Stimulated activated CD8-positive, alpha-beta memory T cell treated with anti-CD3 and anti-CD28 coated beads, Interleukin-12 subunit alpha, Interleukin-12 subunit beta, amount 100 ng/mL, for 4 hours (primary cell): Measurements from ENCODE around the gene AGAP1.
"Not testable (repeated sequence)": the region's sequence is repeated elsewhere in the genome, so short reads cannot be mapped to it uniquely, and the experiment has no call there.

ENCODE experiments used
- DNase-seq: peaks from one replicate; pipeline ENCODE4 v3.0.0-alpha.2; 2020; ENCODE audit warnings: low read depth

Gene AGAP1

GRCh38 chr2:235945608-235946140 lies 451.8 kb downstream of the AGAP1 start:
- no peak for DNase-seq

DNA sequence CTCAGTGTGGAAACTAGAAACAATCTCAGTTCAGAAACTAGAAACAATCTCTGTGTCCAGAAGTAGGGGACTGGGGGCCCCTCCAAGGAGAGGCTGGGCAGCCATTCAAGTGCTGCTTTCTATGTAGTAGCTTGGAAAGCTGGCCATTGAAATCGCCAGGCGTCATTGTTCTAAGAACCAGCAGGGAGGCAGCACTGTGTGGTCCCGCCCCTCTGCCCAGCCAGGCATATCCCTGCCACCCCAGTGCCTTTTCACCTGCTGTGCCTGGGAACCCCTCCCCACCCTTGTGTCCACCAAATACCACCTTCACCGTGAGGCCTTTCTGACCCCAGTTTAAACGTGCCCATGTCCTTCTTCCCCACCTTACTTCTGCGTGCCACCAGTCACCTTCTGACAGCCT lies 452.7 kb downstream of the AGAP1 start:
- no peak for DNase-seq

- DNase-seq: not testable (repeated sequence)
These were observed 453.2 kb downstream of the AGAP1 start for GRCh38 chr2:235947055-235947454.

GRCh38 chr2:235949567-235950472 lies 456.0 kb downstream of the AGAP1 start:
- no peak for DNase-seq

GRCh38 chr2:235950473-235950809 lies 456.6 kb downstream of the AGAP1 start:
- no peak for DNase-seq

DNA sequence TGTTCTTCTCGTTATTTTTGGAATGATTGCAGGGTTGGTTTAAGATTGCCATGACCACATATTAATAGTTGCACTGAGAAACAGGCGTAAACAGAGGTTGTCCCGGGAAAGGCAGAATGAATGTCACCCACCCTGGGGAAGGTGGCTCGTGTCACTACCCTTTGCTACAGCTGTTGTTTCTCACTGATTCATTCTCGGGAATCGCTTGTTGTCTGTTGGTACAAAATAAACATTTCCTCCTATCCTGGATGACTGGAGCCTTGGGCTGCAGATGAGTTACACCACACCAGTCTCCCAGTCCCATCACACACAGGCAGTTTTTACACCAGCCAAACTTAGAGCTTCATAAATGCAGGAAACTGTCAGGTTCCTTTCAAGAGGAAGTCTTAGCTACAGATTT lies 457.6 kb downstream of the AGAP1 start:
- no peak for DNase-seq

DNA sequence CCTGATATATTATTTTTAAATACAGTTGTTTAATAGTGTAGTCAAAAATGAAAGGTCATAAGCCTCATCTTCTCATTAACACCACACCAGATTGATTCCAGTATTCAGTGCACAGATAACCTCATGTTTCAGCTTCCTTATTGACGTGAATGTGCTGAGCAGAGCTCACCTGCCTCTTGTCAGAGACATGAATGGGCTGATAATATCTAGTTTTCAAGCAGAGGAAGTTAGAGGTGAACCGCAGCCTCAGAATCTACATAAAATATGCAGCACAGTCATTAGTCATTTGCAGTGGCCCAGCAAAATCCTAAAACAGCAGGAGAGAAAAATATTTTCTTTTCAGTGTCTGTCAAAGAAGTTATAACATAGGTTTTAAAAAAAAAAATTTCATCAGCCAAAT lies 458.1 kb downstream of the AGAP1 start:
- DNase-seq: no peak

- no peak for DNase-seq
These were observed 458.9 kb downstream of the AGAP1 start for GRCh38 chr2:235952714-235953113.

- DNase-seq: no peak
These were observed 460.4 kb downstream of the AGAP1 start for GRCh38 chr2:235954281-235954680.

DNA sequence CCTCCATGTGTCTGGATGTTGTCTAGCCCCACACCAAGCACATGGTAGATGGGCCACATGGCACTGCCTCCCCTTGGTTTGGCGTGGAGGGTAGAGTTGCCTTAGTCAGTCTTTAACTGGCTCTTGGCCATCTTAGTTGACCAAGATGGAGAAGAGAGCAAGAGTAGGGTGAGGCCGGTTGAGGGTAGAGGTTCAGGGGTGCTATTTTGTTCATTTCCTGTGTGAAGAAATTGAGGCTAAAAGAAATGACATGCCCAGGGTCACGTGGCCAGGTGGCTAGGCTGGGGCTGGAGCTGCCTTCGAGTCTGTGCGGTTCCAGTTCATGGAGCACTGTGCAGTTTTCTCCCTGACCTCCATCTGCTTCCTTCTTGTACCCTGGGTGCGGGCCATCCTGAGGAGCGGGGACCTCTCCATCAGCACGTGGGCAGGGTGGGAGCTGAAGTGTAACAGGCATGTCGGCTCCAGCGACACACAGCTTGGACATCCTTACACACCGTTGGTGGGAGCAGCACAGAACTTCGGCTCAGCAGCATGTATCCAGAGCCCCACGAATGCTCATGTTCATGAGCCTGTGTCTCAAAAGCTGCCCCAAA lies 461.1 kb downstream of the AGAP1 start:
- DNase-seq: no peak

DNA sequence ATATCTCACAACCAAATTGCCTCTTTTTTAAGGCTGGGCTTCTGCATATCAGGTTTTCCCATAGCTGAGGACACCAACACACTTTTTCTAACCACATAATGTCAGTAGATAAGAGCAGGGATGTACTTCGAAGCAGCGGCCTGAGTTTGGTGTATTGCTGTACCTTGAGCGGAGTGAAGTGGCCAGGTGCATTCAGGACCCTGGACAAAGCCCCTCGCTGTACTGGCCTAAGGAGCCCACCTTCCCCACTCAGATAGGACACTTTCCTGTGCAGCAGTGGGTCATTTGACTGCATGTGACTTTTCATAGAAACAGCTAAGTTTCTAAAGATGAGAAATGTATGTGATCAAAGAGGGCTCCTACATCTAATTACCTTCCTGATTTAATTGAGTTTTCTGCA lies 461.8 kb downstream of the AGAP1 start:
- no peak for DNase-seq

DNA sequence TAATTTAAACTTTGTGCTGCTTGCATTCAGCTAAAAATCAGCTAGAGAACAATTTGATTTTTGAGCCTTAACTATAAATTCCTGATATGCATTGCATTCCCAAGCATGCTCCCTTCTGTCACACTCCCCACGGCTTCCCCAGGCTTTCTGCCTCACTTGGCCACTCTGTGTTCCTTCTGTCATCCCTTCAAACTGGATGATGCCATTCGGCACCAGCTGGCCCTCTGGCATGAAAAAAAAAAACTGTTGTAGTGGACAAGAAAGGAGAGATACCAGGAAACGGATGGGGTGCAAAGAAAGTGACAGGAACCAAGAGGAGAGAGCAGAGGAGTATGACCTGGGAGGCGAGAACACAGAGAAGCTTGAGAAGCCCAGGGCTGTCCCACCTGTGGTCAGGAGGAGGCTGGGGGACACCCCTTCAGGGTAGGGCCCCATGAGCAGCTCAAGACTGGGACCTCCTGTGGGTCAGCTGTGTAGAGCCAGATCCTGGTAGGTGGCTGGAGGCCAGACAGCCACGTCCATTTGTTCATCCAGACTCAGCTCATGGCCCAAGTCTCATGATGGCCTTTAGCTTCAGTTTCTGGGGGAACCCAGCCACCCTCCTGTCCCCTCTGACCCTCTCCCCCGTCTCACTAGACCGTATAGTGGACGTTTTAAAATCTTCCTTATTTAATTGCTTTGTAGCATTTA lies 462.6 kb downstream of the AGAP1 start:
- no peak for DNase-seq

DNA sequence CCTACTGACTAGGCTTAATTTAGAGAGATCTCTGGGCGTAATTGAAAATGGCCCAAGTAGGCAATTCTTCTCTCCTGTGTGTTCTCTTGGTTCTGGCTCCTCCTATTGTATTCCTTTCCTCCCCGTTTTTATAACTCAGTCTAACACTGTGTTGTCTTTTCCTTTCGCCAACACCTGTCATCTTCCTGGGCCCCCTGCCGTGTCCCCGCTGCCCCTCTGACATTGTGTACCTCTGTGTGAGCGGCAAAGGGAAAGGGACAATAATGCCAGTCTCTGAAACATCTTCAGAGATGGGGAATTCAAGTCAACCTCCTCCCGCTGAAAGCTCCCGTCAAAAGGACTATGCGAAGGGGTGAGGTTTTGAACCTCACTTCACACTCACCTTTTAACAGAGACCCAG lies 463.4 kb downstream of the AGAP1 start:
- DNase-seq: no peak

- DNase-seq: no peak
These were observed 464.5 kb downstream of the AGAP1 start for GRCh38 chr2:235958221-235958930.

DNA sequence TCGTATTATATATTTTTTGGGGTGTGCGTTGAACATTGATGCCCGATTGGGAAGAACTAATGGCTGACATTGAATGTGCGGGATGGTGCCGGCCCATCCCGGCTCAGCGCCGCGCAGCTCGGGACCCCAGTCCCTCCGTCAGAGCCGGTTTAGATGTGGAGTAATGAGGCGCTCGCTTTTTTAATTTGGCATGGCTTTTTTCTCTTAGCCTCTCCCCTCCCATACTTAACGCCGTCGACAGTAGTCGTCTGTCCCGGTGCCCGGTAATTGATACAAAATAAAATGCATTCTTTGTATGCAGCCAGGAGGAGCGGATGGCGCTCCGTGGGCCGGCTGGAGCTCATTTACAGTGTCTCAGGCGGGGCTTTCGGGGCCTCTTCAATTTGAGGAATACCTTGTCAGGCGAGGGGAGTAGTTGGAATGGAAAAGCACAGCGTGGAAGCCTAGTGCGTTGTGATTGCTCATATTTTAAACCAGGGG lies 465.1 kb downstream of the AGAP1 start:
- no peak for DNase-seq

DNA sequence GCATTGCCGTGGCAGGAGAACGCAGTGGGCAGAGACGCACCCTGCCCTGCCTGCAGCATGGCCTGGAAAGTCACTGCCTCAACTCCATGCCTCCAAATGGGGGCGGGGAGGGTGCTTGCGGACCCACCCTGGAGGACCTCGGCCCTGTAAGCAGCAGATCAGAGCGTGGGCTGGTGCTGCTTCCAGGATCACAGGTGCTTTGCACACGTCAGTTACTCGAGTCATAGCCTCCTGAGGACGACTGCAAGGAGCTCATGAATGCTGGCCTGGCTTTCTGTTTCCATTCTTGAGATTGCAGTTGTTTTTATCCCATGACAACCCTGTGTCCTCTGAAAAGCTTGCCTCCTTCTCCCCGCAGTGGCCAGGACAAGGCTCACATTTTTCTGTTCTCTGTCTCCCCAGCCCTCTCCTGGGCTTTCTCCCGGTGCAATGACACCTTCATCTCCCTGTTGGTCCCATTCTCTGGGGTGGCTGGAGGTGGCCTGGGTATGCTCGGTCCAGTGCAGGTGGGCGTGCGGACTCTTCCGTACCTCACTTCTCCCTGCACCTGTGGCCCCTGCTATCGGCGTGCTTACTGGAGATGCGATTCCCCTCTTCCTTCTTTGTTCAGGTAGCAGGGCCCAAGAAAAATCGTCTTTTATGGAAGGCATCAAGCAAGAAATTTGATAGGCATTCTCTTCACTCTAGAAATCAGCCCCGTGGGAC lies 466.3 kb downstream of the AGAP1 start:
- DNase-seq: no peak

GRCh38 chr2:235960716-235961640 lies 467.1 kb downstream of the AGAP1 start:
- no peak for DNase-seq

DNA sequence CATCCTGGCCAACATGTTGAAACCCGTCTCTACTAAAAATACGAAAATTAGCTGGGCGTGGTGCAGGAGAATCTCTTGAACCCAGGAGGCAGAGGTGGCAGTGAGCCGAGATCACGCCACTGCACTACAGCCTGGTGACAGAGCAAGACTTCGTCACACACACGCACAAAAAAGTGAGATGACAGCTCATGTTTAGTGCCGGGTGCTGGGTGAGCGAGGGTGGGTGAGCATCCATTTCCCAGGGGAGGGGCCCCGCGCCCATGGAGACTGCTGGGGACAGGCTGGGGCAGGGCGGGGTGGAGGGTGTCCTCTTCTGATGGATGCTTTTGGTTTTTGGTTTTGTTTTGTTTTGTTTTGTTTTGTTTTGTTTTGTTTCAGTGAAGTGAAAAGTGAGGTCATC lies 467.9 kb downstream of the AGAP1 start:
- DNase-seq: no peak

- no peak for DNase-seq
These were observed 470.2 kb downstream of the AGAP1 start for GRCh38 chr2:235963853-235964577.
